Measurements from ENCODE around the gene GLT6D1. TPM values are rescaled to one million over a fixed set of nuclear protein-coding genes. Genes with fewer than 3 reads are reported as not detected.

GLT6D1 gene
- total RNA-seq, 1 donor from 2014 or later, result not detected

- H3K4me1 ChIP-seq (ENCODE audit: insufficient read depth, low read length), result no peaks in the 10 kb centered on the region
- Mint-ChIP-seq H3K36me3 (ENCODE audit: low read depth, unreplicated experiment) (peaks cover under 1% of the 10 kb centered on the region), H3K27ac (ENCODE audit: unreplicated experiment) (no peak overlapping the region), H3K9me3 (ENCODE audit: unreplicated experiment) (peaks cover 14% of the 10 kb centered on the region), H3K4me1 (ENCODE audit: low read depth, unreplicated experiment) (peaks cover 7% of the 10 kb centered on the region), H3K27me3 (ENCODE audit: low read depth, unreplicated experiment) (peaks cover 22% of the 10 kb centered on the region), H3K4me3 (ENCODE audit: unreplicated experiment) (no peak overlapping the region)
- no peaks in the 10 kb centered on the region for H4K20me1 ChIP-seq (ENCODE audit: insufficient read depth, low read length)
- H3K4me2 ChIP-seq (ENCODE audit: low read length), result no peak overlapping the region
- no peak for DNase-seq (ENCODE audit: low read depth)
- H3K4me3 ChIP-seq (ENCODE audit: insufficient read depth, low read depth, low read length), result no peak overlapping the region
- no peaks in the 10 kb centered on the region for H3K36me3 ChIP-seq (ENCODE audit: insufficient read depth, low read length)
- no peak for FAIRE-seq
- TF ChIP-seq EZH2 (IDR thresholded peaks at IDR 0.05; ENCODE audit: insufficient read depth, low read length) (no peak), CTCF (IDR thresholded peaks at IDR 0.05; ENCODE audit: insufficient read depth, low read depth, low read length) (no peak)
- H3K27ac ChIP-seq (ENCODE audit: low read depth, low read length), result no peak overlapping the region
- no peaks in the 10 kb centered on the region for H3K79me2 ChIP-seq (ENCODE audit: insufficient read depth, low read length)
- peaks cover 3% of the 10 kb centered on the region for H3K9me3 ChIP-seq (ENCODE audit: insufficient read depth, low read depth, low read length)
- no peaks in the 10 kb centered on the region for H3K27me3 ChIP-seq (ENCODE audit: insufficient read depth, low read length)
- no peak overlapping the region for H3K9ac ChIP-seq (ENCODE audit: low read length)
- H2AFZ ChIP-seq (ENCODE audit: low read depth, low read length), result no peak overlapping the region
These were observed 21.1 kb upstream of the GLT6D1 start for GRCh38 chr9:135660407-135660806.

DNA sequence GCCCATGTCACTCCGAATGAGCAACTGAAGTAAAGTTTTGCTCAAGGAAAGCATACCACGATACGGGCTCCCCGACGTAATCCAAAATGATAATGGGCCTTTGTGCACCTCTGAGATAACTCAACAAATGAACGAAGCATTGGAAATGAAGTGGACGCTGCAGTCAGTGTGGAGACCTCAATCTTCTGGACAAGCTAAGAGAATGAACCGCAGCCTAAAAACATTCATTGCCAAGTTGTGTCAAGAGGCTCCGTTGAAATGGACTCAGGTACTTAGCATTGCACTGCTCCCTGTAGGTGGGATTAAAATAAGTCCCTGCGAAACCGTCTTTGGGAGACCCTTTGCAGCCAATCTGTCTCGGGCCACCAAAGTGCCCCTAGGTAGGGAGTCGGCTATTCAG is 19.9 kb upstream of the GLT6D1 start:
- Mint-ChIP-seq H3K4me3 (ENCODE audit: unreplicated experiment) (no peak overlapping the region), H3K27ac (ENCODE audit: unreplicated experiment) (no peak overlapping the region), H3K9me3 (ENCODE audit: unreplicated experiment) (peaks cover 16% of the 10 kb centered on the region), H3K36me3 (ENCODE audit: low read depth, unreplicated experiment) (no peaks in the 10 kb centered on the region), H3K27me3 (ENCODE audit: low read depth, unreplicated experiment) (peaks cover 24% of the 10 kb centered on the region), H3K4me1 (ENCODE audit: low read depth, unreplicated experiment) (peaks cover 7% of the 10 kb centered on the region)
- Histone ChIP-seq H3K4me3 (ENCODE audit: insufficient read depth, low read depth, low read length) (no peak overlapping the region), H3K27me3 (ENCODE audit: insufficient read depth, low read length) (no peaks in the 10 kb centered on the region), H3K4me2 (ENCODE audit: low read length) (no peak overlapping the region), H2AFZ (ENCODE audit: low read depth, low read length) (no peak overlapping the region), H3K9me3 (ENCODE audit: insufficient read depth, low read depth, low read length) (peaks cover 3% of the 10 kb centered on the region), H3K27ac (ENCODE audit: low read depth, low read length) (no peak overlapping the region), H3K36me3 (ENCODE audit: insufficient read depth, low read length) (no peaks in the 10 kb centered on the region), H3K79me2 (ENCODE audit: insufficient read depth, low read length) (no peaks in the 10 kb centered on the region), H3K4me1 (ENCODE audit: insufficient read depth, low read length) (no peaks in the 10 kb centered on the region), H3K9ac (ENCODE audit: low read length) (no peak overlapping the region), H4K20me1 (ENCODE audit: insufficient read depth, low read length) (no peaks in the 10 kb centered on the region)
- DNase-seq (ENCODE audit: low read depth) (no peak), FAIRE-seq (no peak)
- TF ChIP-seq EZH2 (IDR thresholded peaks at IDR 0.05; ENCODE audit: insufficient read depth, low read length), result no peak
- no peak for TF ChIP-seq CTCF (IDR thresholded peaks at IDR 0.05; ENCODE audit: insufficient read depth, low read depth, low read length)

GRCh38 chr9:135657416-135657815 is 18.1 kb upstream of the GLT6D1 start:
- Histone ChIP-seq H3K4me1 (ENCODE audit: insufficient read depth, low read length) (no peaks in the 10 kb centered on the region), H3K9ac (ENCODE audit: low read length) (no peak overlapping the region), H3K36me3 (ENCODE audit: insufficient read depth, low read length) (no peaks in the 10 kb centered on the region), H3K27me3 (ENCODE audit: insufficient read depth, low read length) (no peaks in the 10 kb centered on the region), H4K20me1 (ENCODE audit: insufficient read depth, low read length) (no peaks in the 10 kb centered on the region), H3K9me3 (ENCODE audit: insufficient read depth, low read depth, low read length) (peaks cover 3% of the 10 kb centered on the region), H3K4me2 (ENCODE audit: low read length) (no peak overlapping the region), H3K4me3 (ENCODE audit: insufficient read depth, low read depth, low read length) (no peak overlapping the region), H3K79me2 (ENCODE audit: insufficient read depth, low read length) (no peaks in the 10 kb centered on the region), H3K27ac (ENCODE audit: low read depth, low read length) (no peak overlapping the region), H2AFZ (ENCODE audit: low read depth, low read length) (no peak overlapping the region)
- no peak for FAIRE-seq
- peaks cover 6% of the 10 kb centered on the region for H3K4me1 Mint-ChIP-seq (ENCODE audit: low read depth, unreplicated experiment)
- TF ChIP-seq EZH2 (IDR thresholded peaks at IDR 0.05; ENCODE audit: insufficient read depth, low read length) (no peak), CTCF (IDR thresholded peaks at IDR 0.05; ENCODE audit: insufficient read depth, low read depth, low read length) (no peak)
- peaks cover 19% of the 10 kb centered on the region for H3K9me3 Mint-ChIP-seq (ENCODE audit: unreplicated experiment)
- H3K4me3 Mint-ChIP-seq (ENCODE audit: unreplicated experiment), result no peak overlapping the region
- no peak overlapping the region for H3K27ac Mint-ChIP-seq (ENCODE audit: unreplicated experiment)
- H3K27me3 Mint-ChIP-seq (ENCODE audit: low read depth, unreplicated experiment), result peaks cover 24% of the 10 kb centered on the region
- no peaks in the 10 kb centered on the region for H3K36me3 Mint-ChIP-seq (ENCODE audit: low read depth, unreplicated experiment)
- DNase-seq (ENCODE audit: low read depth), result no peak

All from astrocyte (in vitro differentiated cells and primary cell).